ENCODE data around the gene SLCO2B1. TPM values are rescaled to one million over a fixed set of nuclear protein-coding genes. Genes with fewer than 3 reads are reported as not detected.

The SLCO2B1 gene
- total RNA-seq, 1 experiment from 2014 or later: 1.0 TPM

GRCh38 chr11:75162954-75163353 is 12.0 kb downstream of the SLCO2B1 start:
- Histone ChIP-seq H3K9me3 (ENCODE audit: low read depth, low read length, poor library complexity, severe bottlenecking) (no peaks in the 10 kb centered on the region), H3K27ac (ENCODE audit: low read depth, low read length, poor library complexity, severe bottlenecking) (no peak overlapping the region), H3K36me3 (ENCODE audit: insufficient read depth, low read length, poor library complexity, severe bottlenecking) (no peaks in the 10 kb centered on the region), H3K4me3 (ENCODE audit: low read depth, low read length, poor library complexity, severe bottlenecking) (no peak overlapping the region), H3K4me1 (ENCODE audit: insufficient read depth, low read length, poor library complexity, severe bottlenecking) (no peaks in the 10 kb centered on the region), H3K27me3 (replicated peaks; ENCODE audit: insufficient read depth, low read depth, low read length, poor library complexity) (no peaks in the 10 kb centered on the region)
- TF ChIP-seq EZH2 (IDR thresholded peaks at IDR 0.05; ENCODE audit: borderline replicate concordance, low read depth, low read length, poor library complexity, severe bottlenecking) (no peak), CTCF (conservative IDR thresholded peaks at IDR 0.05; ENCODE audit: low read depth, low read length) (no peak)
- BruUV-seq (replicated peaks): no TSS peak
- intact Hi-C loops (cut with micrococcal nuclease; ENCODE audit: unreplicated experiment): no loop called here
- no peak for DNase-seq (ENCODE audit: low spot score)
- ChIA-PET POLR2A (ENCODE audit: low non-redundant PET) (no interaction called here), CTCF (no interaction called here)

GRCh38 chr11:75163921-75164849 is 13.3 kb downstream of the SLCO2B1 start:
- Histone ChIP-seq H3K27ac (ENCODE audit: low read depth, low read length, poor library complexity, severe bottlenecking) (no peak overlapping the region), H3K9me3 (ENCODE audit: low read depth, low read length, poor library complexity, severe bottlenecking) (no peaks in the 10 kb centered on the region), H3K4me1 (ENCODE audit: insufficient read depth, low read length, poor library complexity, severe bottlenecking) (no peaks in the 10 kb centered on the region), H3K27me3 (replicated peaks; ENCODE audit: insufficient read depth, low read depth, low read length, poor library complexity) (no peaks in the 10 kb centered on the region), H3K36me3 (ENCODE audit: insufficient read depth, low read length, poor library complexity, severe bottlenecking) (no peaks in the 10 kb centered on the region), H3K4me3 (ENCODE audit: low read depth, low read length, poor library complexity, severe bottlenecking) (no peak overlapping the region)
- DNase-seq (ENCODE audit: low spot score): no peak
- intact Hi-C loops (cut with micrococcal nuclease; ENCODE audit: unreplicated experiment): no loop called here
- POLR2A ChIA-PET (ENCODE audit: low non-redundant PET): no interaction called here
- CTCF ChIA-PET: interaction anchor here (1.2 kb wide), 1 partner anchor 59 kb away, joined by 8 read pairs; no protein-coding TSS in a partner anchor
- no TSS peak for BruUV-seq (replicated peaks)
- no peak for TF ChIP-seq CTCF (conservative IDR thresholded peaks at IDR 0.05; ENCODE audit: low read depth, low read length)
- TF ChIP-seq EZH2 (IDR thresholded peaks at IDR 0.05; ENCODE audit: borderline replicate concordance, low read depth, low read length, poor library complexity, severe bottlenecking): no peak

GRCh38 chr11:75165721-75166120 is 14.8 kb downstream of the SLCO2B1 start:
- DNase-seq (ENCODE audit: low spot score): no peak
- ChIA-PET CTCF (no interaction called here), POLR2A (ENCODE audit: low non-redundant PET) (no interaction called here)

More at GRCh38 chr11:75165721-75166120, 14.8 kb downstream of the SLCO2B1 start:
- H3K27ac ChIP-seq (ENCODE audit: low read depth, low read length, poor library complexity, severe bottlenecking): no peak overlapping the region
- H3K9me3 ChIP-seq (ENCODE audit: low read depth, low read length, poor library complexity, severe bottlenecking): no peaks in the 10 kb centered on the region
- no TSS peak for BruUV-seq (replicated peaks)
- TF ChIP-seq EZH2 (IDR thresholded peaks at IDR 0.05; ENCODE audit: borderline replicate concordance, low read depth, low read length, poor library complexity, severe bottlenecking): no peak
- TF ChIP-seq CTCF (conservative IDR thresholded peaks at IDR 0.05; ENCODE audit: low read depth, low read length): no peak
- H3K27me3 ChIP-seq (replicated peaks; ENCODE audit: insufficient read depth, low read depth, low read length, poor library complexity): no peaks in the 10 kb centered on the region
- H3K4me3 ChIP-seq (ENCODE audit: low read depth, low read length, poor library complexity, severe bottlenecking): no peak overlapping the region
- intact Hi-C loops (cut with micrococcal nuclease; ENCODE audit: unreplicated experiment): no loop called here
- no peaks in the 10 kb centered on the region for H3K36me3 ChIP-seq (ENCODE audit: insufficient read depth, low read length, poor library complexity, severe bottlenecking)
- no peaks in the 10 kb centered on the region for H3K4me1 ChIP-seq (ENCODE audit: insufficient read depth, low read length, poor library complexity, severe bottlenecking)

All from A673 (cell line).